HepG2 (cell line): ENCODE data around the gene RNASE4. TPM values are rescaled to one million over a fixed set of nuclear protein-coding genes. Genes with fewer than 3 reads are reported as not detected.

Experiments
- CEBPG ChIP-seq: IDR thresholded peaks from 2 replicates; pipeline ENCODE4 v1.6.1; 2016
- MBD4 ChIP-seq: IDR thresholded peaks from 2 replicates; pipeline ENCODE4 v1.6.1; 2012; ENCODE audit warnings: low read length, inconsistent platforms, borderline replicate concordance
- NR3C1 ChIP-seq: sonication (generic); formaldehyde crosslinking; IDR thresholded peaks from 2 replicates; pipeline ENCODE4 v1.4.0; 2020; ENCODE audit warnings: missing genetic modification reagents
- RELA ChIP-seq: sonication (generic); formaldehyde crosslinking; IDR thresholded peaks from 2 replicates; pipeline ENCODE4 v1.4.0; 2020; ENCODE audit warnings: missing genetic modification reagents
- RFX3 ChIP-seq: IDR thresholded peaks from 2 replicates; pipeline ENCODE4 v1.6.1; 2016; ENCODE audit warnings: missing biosample characterization, missing genetic modification reagents
- WIZ ChIP-seq: sonication (generic); formaldehyde crosslinking; IDR thresholded peaks from 2 replicates; pipeline ENCODE4 v1.5.1; 2020; ENCODE audit warnings: mild to moderate bottlenecking, missing genetic modification reagents
- ZFAT ChIP-seq: sonication (generic); formaldehyde crosslinking; conservative IDR thresholded peaks from 2 replicates; pipeline ENCODE4 v1.8.1; 2023; ENCODE audit warnings: missing genetic modification reagents, inconsistent platforms
- ZKSCAN5 ChIP-seq: sonication (generic); formaldehyde crosslinking; IDR thresholded peaks from 2 replicates; pipeline ENCODE4 v1.5.1; 2020; ENCODE audit warnings: mild to moderate bottlenecking, missing genetic modification reagents
- ZNF264 ChIP-seq: sonication (generic); formaldehyde crosslinking; IDR thresholded peaks from 2 replicates; pipeline ENCODE4 v1.4.0; 2020; ENCODE audit warnings: missing genetic modification reagents
- ZNF558 ChIP-seq: sonication (generic); formaldehyde crosslinking; IDR thresholded peaks from 2 replicates; pipeline ENCODE4 v1.9.0; 2022; ENCODE audit warnings: mild to moderate bottlenecking, missing genetic modification reagents, borderline replicate concordance
- ZSCAN12 ChIP-seq: sonication (generic); formaldehyde crosslinking; IDR thresholded peaks from 2 replicates; pipeline ENCODE4 v1.9.0; 2021; ENCODE audit warnings: mild to moderate bottlenecking, missing genetic modification reagents
- polyA plus RNA-seq, 8 experiments: library from polyadenylated mRNA; depleted of rRNA in 3 of 8; stranded (reverse) in 7 of 8; unstranded in 1 of 8; fragments of >200 nt; fragmentation: Illumina TruSeq in 4 of 8; extraction: Trizol in 4 of 8; gene quantifications; 2 replicates each; pipeline versions ENCODE4 v1.2.1 to v1.2.3, GENCODE V29; 2011 to 2016; ENCODE audit warnings: low read depth in 4 of 8, missing spikeins in 1 of 8, mixed read lengths in 1 of 8; ENCODE audit not compliant: insufficient read depth in 1 of 8
- total RNA-seq, 5 experiments: library from RNA; depleted of rRNA; stranded (reverse); fragments of >200 nt; fragmentation: Illumina TruSeq; extraction: Trizol; gene quantifications; 2 replicates each; pipeline ENCODE4 v1.2.3, GENCODE V29; 2016; ENCODE audit warnings: low read depth in 1 of 5
- TF ChIP-seq, protein P1 (sequence below): sonication (generic); formaldehyde crosslinking; IDR thresholded peaks from 2 replicates; pipeline ENCODE4 v1.9.0; 2022; ENCODE audit warnings: low read depth, missing genetic modification reagents
- TF ChIP-seq, protein P2 (sequence below): sonication (generic); formaldehyde crosslinking; IDR thresholded peaks from 2 replicates; pipeline ENCODE4 v1.4.0; 2020; ENCODE audit warnings: missing genetic modification reagents
- TF ChIP-seq, protein P3 (sequence below): sonication (generic); formaldehyde crosslinking; IDR thresholded peaks from 2 replicates; pipeline ENCODE4 v1.8.0; 2022; ENCODE audit warnings: missing genetic modification reagents, mild to moderate bottlenecking, inconsistent platforms, borderline replicate concordance
- TF ChIP-seq, protein P4 (sequence below): sonication (generic); formaldehyde crosslinking; IDR thresholded peaks from one replicate; pipeline ENCODE4 v1.5.1; 2020; ENCODE audit warnings: mild to moderate bottlenecking, missing genetic modification reagents; ENCODE audit errors: not compliant biosample characterization
- TF ChIP-seq, protein P5 (sequence below): sonication (generic); formaldehyde crosslinking; IDR thresholded peaks from 2 replicates; pipeline ENCODE4 v1.8.1; 2023; ENCODE audit warnings: mild to moderate bottlenecking, missing genetic modification reagents

RNASE4 gene
- total and polyA plus RNA-seq, 2 of the 13 experiments (the other 11 are each of a cell fraction or from before 2014, with no cell fraction given): 109 to 983 TPM

DNA sequence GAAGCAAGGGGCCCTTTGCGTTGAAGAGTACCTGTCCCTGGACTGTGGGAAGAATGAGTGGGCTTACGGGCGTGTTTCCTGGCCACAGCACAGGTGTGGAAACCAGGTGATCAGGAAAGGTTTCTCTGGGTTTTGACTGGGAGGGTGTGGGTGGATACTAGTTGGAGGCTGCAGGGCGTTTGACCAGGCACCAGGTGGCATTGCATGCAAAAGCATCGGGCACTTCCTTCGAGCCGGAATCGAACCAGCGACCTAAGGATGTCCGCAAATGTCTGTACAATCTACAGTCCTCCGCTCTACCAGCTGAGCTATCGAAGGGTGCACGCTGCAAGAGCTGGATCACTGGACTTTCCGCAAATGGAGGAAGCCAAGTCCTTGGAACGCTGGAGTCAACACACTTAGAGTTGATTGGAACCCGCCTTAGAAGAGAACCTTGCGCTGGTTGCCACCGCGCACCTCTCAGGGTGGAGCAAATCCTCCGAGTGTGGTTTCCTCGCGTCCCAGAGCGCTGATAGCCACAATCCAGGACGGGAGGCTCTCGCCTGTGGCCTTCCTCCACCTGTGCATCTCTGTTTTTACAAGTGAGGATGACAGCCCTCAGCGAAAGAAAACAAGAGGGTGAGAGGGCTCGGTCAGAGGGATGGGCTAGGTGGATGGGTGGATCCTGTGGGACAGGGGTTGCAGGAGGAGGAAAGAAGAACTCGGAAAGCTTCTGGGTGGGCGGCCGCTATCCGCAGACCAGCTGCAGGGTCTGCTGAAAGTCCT is 21.2 kb upstream of the RNASE4 start (continued):
- TF ChIP-seq, protein P1, sequence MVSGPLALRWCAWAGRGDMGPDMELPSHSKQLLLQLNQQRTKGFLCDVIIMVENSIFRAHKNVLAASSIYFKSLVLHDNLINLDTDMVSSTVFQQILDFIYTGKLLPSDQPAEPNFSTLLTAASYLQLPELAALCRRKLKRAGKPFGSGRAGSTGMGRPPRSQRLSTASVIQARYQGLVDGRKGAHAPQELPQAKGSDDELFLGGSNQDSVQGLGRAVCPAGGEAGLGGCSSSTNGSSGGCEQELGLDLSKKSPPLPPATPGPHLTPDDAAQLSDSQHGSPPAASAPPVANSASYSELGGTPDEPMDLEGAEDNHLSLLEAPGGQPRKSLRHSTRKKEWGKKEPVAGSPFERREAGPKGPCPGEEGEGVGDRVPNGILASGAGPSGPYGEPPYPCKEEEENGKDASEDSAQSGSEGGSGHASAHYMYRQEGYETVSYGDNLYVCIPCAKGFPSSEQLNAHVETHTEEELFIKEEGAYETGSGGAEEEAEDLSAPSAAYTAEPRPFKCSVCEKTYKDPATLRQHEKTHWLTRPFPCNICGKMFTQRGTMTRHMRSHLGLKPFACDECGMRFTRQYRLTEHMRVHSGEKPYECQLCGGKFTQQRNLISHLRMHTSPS (CRISPR knock-in tag): no peak
- TF ChIP-seq, protein P2, sequence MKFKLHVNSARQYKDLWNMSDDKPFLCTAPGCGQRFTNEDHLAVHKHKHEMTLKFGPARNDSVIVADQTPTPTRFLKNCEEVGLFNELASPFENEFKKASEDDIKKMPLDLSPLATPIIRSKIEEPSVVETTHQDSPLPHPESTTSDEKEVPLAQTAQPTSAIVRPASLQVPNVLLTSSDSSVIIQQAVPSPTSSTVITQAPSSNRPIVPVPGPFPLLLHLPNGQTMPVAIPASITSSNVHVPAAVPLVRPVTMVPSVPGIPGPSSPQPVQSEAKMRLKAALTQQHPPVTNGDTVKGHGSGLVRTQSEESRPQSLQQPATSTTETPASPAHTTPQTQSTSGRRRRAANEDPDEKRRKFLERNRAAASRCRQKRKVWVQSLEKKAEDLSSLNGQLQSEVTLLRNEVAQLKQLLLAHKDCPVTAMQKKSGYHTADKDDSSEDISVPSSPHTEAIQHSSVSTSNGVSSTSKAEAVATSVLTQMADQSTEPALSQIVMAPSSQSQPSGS: no peak
- no peak for TF ChIP-seq ZFAT
- TF ChIP-seq, protein P3, sequence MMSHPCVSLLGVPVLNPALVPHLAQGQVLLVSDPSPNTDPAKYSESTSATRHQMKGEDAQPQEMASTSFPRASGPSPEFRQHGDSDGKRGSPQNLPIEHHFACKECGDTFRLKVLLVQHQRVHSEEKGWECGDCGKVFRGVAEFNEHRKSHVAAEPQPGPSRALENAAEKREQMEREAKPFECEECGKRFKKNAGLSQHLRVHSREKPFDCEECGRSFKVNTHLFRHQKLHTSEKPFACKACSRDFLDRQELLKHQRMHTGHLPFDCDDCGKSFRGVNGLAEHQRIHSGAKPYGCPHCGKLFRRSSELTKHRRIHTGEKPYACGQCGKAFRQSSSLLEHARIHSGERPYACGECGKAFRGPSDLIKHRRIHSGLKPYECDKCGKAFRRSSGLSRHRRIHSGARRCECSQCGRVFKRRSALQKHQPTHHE (CRISPR knock-in tag): no peak
- TF ChIP-seq ZSCAN12 (CRISPR knock-in tag): no peak
- TF ChIP-seq MBD4: no peak
- no peak for TF ChIP-seq ZNF558 (CRISPR knock-in tag)
- no peak for TF ChIP-seq RELA
- TF ChIP-seq WIZ (CRISPR knock-in tag): no peak
- TF ChIP-seq ZKSCAN5 (CRISPR knock-in tag): no peak
- TF ChIP-seq, protein P4, sequence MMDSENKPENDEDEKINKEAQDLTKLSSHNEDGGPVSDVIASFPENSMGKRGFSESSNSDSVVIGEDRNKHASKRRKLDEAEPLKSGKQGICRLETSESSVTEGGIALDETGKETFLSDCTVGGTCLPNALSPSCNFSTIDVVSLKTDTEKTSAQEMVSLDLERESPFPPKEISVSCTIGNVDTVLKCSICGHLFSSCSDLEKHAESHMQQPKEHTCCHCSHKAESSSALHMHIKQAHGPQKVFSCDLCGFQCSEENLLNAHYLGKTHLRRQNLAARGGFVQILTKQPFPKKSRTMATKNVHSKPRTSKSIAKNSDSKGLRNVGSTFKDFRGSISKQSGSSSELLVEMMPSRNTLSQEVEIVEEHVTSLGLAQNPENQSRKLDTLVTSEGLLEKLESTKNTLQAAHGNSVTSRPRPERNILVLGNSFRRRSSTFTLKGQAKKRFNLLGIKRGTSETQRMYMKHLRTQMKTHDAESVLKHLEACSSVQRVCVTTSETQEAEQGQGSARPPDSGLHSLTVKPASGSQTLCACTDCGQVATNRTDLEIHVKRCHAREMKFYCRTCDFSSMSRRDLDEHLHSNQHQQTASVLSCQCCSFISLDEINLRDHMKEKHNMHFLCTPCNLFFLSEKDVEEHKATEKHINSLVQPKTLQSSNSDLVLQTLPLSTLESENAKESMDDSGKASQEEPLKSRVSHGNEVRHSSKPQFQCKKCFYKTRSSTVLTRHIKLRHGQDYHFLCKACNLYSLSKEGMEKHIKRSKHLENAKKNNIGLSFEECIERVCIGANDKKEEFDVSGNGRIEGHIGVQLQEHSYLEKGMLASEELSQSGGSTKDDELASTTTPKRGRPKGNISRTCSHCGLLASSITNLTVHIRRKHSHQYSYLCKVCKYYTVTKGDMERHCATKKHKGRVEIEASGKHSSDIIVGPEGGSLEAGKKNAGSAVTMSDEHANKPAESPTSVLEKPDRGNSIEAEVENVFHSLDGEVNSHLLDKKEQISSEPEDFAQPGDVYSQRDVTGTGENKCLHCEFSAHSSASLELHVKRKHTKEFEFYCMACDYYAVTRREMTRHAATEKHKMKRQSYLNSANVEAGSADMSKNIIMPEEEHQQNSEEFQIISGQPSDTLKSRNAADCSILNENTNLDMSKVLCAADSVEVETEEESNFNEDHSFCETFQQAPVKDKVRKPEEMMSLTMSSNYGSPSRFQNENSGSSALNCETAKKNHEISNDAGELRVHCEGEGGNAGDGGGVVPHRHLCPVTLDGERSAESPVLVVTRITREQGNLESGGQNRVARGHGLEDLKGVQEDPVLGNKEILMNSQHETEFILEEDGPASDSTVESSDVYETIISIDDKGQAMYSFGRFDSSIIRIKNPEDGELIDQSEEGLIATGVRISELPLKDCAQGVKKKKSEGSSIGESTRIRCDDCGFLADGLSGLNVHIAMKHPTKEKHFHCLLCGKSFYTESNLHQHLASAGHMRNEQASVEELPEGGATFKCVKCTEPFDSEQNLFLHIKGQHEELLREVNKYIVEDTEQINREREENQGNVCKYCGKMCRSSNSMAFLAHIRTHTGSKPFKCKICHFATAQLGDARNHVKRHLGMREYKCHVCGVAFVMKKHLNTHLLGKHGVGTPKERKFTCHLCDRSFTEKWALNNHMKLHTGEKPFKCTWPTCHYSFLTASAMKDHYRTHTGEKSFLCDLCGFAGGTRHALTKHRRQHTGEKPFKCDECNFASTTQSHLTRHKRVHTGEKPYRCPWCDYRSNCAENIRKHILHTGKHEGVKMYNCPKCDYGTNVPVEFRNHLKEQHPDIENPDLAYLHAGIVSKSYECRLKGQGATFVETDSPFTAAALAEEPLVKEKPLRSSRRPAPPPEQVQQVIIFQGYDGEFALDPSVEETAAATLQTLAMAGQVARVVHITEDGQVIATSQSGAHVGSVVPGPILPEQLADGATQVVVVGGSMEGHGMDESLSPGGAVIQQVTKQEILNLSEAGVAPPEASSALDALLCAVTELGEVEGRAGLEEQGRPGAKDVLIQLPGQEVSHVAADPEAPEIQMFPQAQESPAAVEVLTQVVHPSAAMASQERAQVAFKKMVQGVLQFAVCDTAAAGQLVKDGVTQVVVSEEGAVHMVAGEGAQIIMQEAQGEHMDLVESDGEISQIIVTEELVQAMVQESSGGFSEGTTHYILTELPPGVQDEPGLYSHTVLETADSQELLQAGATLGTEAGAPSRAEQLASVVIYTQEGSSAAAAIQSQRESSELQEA (CRISPR knock-in tag): no peak
- no peak for TF ChIP-seq NR3C1 (CRISPR knock-in tag)
- no peak for TF ChIP-seq ZNF264 (CRISPR knock-in tag)
- no peak for TF ChIP-seq RFX3 (CRISPR knock-in tag)
- peak; percentile 30; the same call in 1 of the 2 replicates for TF ChIP-seq CEBPG (CRISPR knock-in tag)
- TF ChIP-seq, protein P5, sequence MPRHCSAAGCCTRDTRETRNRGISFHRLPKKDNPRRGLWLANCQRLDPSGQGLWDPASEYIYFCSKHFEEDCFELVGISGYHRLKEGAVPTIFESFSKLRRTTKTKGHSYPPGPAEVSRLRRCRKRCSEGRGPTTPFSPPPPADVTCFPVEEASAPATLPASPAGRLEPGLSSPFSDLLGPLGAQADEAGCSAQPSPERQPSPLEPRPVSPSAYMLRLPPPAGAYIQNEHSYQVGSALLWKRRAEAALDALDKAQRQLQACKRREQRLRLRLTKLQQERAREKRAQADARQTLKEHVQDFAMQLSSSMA (CRISPR knock-in tag): no peak
